Loucy (cell line): ENCODE results near the gene TMEM51.

Experiments used
- H2AFZ ChIP-seq: fragments of 200-600 bp; sonication (generic); 2 replicates; pipeline ENCODE4 v1.6.0; 2016; ENCODE audit warnings: antibody characterized with exemption, mild to moderate bottlenecking, low read length, moderate library complexity
- H3F3A ChIP-seq: fragments of 200-600 bp; 2 replicates; pipeline ENCODE4 v1.6.0; 2016; ENCODE audit warnings: antibody characterized with exemption, low read depth, mild to moderate bottlenecking
- H3K27me3 ChIP-seq: fragments of 200-600 bp; sonication (generic); 2 replicates; pipeline ENCODE4 v1.6.1; 2014; ENCODE audit warnings: low read length, mild to moderate bottlenecking; ENCODE audit not compliant: insufficient read depth, poor library complexity, severe bottlenecking
- H3K36me3 ChIP-seq: fragments of 200-600 bp; sonication (generic); 2 replicates; pipeline ENCODE4 v1.6.1; 2016; ENCODE audit warnings: low read length; ENCODE audit not compliant: insufficient read depth
- H3K4me1 ChIP-seq: fragments of 200-600 bp; sonication (generic); 2 replicates; pipeline ENCODE4 v1.5.1; 2014; ENCODE audit warnings: low read length, mild to moderate bottlenecking; ENCODE audit not compliant: insufficient read depth, poor library complexity, severe bottlenecking
- H3K4me2 ChIP-seq: fragments of 200-600 bp; sonication (generic); 2 replicates; pipeline ENCODE4 v1.6.0; 2014; ENCODE audit warnings: antibody characterized with exemption, low read length, low read depth, mild to moderate bottlenecking; ENCODE audit not compliant: poor library complexity, severe bottlenecking
- H3K4me3 ChIP-seq: fragments of 200-600 bp; sonication (generic); 2 replicates; pipeline ENCODE4 v1.5.1; 2014; ENCODE audit warnings: low read length, mild to moderate bottlenecking, mixed read lengths; ENCODE audit not compliant: poor library complexity, severe bottlenecking
- H3K79me2 ChIP-seq: fragments of 200-600 bp; sonication (generic); 2 replicates; pipeline ENCODE4 v1.6.1; 2014; ENCODE audit warnings: low read length; ENCODE audit not compliant: insufficient read depth
- H3K9ac ChIP-seq: fragments of 200-600 bp; sonication (generic); 2 replicates; pipeline ENCODE4 v1.6.0; 2014; ENCODE audit warnings: mild to moderate bottlenecking, low read depth, low read length, moderate library complexity; ENCODE audit not compliant: poor library complexity, severe bottlenecking
- H3K9me2 ChIP-seq: fragments of 200-600 bp; sonication (generic); replicated peaks from 2 replicates; pipeline ENCODE4 v1.6.1; 2016; ENCODE audit warnings: low read depth, low read length, mixed read lengths
- H3K9me3 ChIP-seq: fragments of 200-600 bp; sonication (generic); 2 replicates; pipeline ENCODE4 v1.6.1; 2014; ENCODE audit warnings: mild to moderate bottlenecking, antibody characterized with exemption, low read length, low read depth; ENCODE audit not compliant: insufficient read depth
- H4K20me1 ChIP-seq: fragments of 200-600 bp; sonication (generic); 2 replicates; pipeline ENCODE4 v1.6.0; 2014; ENCODE audit warnings: antibody characterized with exemption, low read length, mild to moderate bottlenecking; ENCODE audit not compliant: insufficient read depth, poor library complexity, severe bottlenecking
- EZH2phosphoT487 ChIP-seq: fragments of 200-600 bp; IDR thresholded peaks from 2 replicates; pipeline ENCODE4 v1.6.1; 2018; ENCODE audit warnings: antibody characterized with exemption, mild to moderate bottlenecking, moderate library complexity, borderline replicate concordance
- TF ChIP-seq, protein P1 (sequence below): fragments of 200-600 bp; sonication (generic); conservative IDR thresholded peaks from 2 replicates; pipeline ENCODE4 v1.5.1; 2014; ENCODE audit warnings: mild to moderate bottlenecking, antibody characterized with exemption, low read length

TMEM51 gene

DNA sequence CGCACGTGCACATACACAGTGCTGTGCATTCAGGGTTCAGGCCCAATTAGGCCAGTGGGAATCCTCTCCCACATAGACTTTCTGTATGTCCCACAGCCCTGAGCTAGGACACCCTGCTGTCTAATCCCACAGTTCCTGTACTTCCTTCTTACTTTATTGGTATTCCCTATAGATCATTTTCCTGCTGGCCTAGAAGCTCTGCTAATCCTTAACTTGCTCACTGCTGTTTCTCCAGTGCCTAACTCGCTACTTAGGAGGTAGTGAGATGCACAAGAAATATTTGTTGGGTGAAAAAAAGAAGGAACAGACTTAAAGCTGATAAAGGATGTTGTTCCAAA lies 59.4 kb downstream of the TMEM51 start:
- Histone ChIP-seq H3F3A (no peaks in the 10 kb centered on the region), H3K27me3 (no peaks in the 10 kb centered on the region), H3K9ac (no peak overlapping the region), H3K4me1 (no peaks in the 10 kb centered on the region), H3K4me2 (no peak overlapping the region), H3K36me3 (no peaks in the 10 kb centered on the region), H3K79me2 (no peaks in the 10 kb centered on the region), H4K20me1 (no peaks in the 10 kb centered on the region), H3K9me2 (no peaks in the 10 kb centered on the region), H3K4me3 (no peak overlapping the region), H3K9me3 (no peaks in the 10 kb centered on the region), H2AFZ (no peak overlapping the region)
- no peak for TF ChIP-seq EZH2phosphoT487

DNA sequence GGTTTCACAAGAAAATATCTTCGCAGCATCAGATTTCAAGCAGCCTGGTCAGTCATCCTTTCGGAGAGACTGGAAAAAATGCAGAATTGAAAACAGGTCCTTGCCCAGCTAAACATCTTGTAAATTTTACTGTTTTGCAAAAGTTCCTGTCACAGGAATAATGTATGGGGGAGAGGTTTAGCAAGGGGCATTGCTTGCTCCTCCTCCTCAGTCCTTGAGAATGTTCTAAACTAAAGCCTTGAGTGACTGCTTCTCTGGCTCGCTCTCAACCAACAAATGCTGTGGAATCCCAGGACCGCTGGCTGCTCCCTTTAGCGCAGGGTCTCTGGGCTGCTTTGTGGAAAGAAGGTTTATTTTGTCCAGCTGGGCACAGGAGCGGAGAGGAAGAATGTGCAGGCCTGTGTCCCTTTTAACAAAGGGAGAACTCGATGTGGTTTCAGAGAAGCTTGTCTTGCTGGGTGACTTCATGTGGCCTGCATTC lies 59.8 kb downstream of the TMEM51 start:
- Histone ChIP-seq H4K20me1 (no peaks in the 10 kb centered on the region), H3K79me2 (no peaks in the 10 kb centered on the region), H3K27me3 (no peaks in the 10 kb centered on the region), H3F3A (no peaks in the 10 kb centered on the region), H2AFZ (no peak overlapping the region), H3K36me3 (no peaks in the 10 kb centered on the region), H3K9ac (no peak overlapping the region), H3K4me3 (no peak overlapping the region), H3K4me2 (no peak overlapping the region), H3K9me3 (no peaks in the 10 kb centered on the region), H3K4me1 (no peaks in the 10 kb centered on the region), H3K9me2 (no peaks in the 10 kb centered on the region)
- TF ChIP-seq, protein P1, sequence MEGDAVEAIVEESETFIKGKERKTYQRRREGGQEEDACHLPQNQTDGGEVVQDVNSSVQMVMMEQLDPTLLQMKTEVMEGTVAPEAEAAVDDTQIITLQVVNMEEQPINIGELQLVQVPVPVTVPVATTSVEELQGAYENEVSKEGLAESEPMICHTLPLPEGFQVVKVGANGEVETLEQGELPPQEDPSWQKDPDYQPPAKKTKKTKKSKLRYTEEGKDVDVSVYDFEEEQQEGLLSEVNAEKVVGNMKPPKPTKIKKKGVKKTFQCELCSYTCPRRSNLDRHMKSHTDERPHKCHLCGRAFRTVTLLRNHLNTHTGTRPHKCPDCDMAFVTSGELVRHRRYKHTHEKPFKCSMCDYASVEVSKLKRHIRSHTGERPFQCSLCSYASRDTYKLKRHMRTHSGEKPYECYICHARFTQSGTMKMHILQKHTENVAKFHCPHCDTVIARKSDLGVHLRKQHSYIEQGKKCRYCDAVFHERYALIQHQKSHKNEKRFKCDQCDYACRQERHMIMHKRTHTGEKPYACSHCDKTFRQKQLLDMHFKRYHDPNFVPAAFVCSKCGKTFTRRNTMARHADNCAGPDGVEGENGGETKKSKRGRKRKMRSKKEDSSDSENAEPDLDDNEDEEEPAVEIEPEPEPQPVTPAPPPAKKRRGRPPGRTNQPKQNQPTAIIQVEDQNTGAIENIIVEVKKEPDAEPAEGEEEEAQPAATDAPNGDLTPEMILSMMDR = no peak
- TF ChIP-seq EZH2phosphoT487 = no peak

DNA sequence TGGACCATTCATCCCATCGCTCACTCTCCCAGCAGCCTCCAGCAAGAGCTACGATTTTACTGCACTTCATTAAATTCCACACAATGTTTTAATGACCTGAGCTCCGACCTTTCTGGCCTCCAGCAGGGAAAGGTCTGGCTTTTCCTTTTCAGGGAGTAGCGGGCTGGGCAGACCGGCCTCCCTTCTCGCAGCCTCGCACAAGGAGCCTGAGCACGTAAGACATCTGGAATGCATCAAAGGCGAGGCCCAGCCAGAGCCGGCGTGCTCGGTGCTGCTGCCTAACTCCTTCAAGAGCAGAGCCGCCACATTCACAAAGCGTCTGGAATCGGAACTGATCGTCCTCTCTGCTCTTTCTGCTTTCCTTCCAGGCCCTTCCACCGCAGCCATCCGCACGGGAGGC lies 61.0 kb downstream of the TMEM51 start:
- TF ChIP-seq, protein P1 = no peak
- no peak for TF ChIP-seq EZH2phosphoT487
- Histone ChIP-seq H3K27me3 (no peaks in the 10 kb centered on the region), H3F3A (no peaks in the 10 kb centered on the region)

DNA sequence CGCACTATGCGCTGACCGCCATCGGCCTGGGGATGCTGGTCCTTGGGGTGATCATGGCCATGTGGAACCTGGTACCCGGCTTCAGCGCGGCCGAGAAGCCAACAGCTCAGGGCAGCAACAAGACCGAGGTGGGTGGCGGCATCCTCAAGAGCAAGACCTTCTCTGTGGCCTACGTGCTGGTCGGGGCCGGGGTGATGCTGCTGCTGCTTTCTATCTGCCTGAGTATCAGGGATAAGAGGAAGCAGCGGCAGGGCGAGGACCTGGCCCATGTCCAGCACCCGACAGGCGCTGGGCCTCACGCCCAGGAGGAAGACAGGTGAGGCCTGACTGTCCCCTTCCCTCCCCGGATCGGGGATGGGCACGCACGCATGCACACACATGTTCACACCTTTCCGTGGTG lies 61.6 kb downstream of the TMEM51 start:
- H3K36me3 ChIP-seq = no peaks in the 10 kb centered on the region
- no peaks in the 10 kb centered on the region for H3K27me3 ChIP-seq
- H3F3A ChIP-seq = no peaks in the 10 kb centered on the region
- no peaks in the 10 kb centered on the region for H3K9me3 ChIP-seq
- no peak for TF ChIP-seq EZH2phosphoT487
- TF ChIP-seq, protein P1 = no peak
- H2AFZ ChIP-seq = no peak overlapping the region
- H3K79me2 ChIP-seq = no peaks in the 10 kb centered on the region
- no peaks in the 10 kb centered on the region for H3K4me1 ChIP-seq
- H3K4me2 ChIP-seq = no peak overlapping the region
- no peak overlapping the region for H3K4me3 ChIP-seq
- no peaks in the 10 kb centered on the region for H4K20me1 ChIP-seq
- no peaks in the 10 kb centered on the region for H3K9me2 ChIP-seq
- H3K9ac ChIP-seq = no peak overlapping the region

More for the DNA sequence above, 61.0 kb downstream of the TMEM51 start:
- no peaks in the 10 kb centered on the region for H3K9me3 ChIP-seq
- H3K4me2 ChIP-seq = no peak overlapping the region
- no peak overlapping the region for H3K9ac ChIP-seq
- H2AFZ ChIP-seq = no peak overlapping the region
- H3K4me3 ChIP-seq = no peak overlapping the region
- no peaks in the 10 kb centered on the region for H3K4me1 ChIP-seq
- H3K36me3 ChIP-seq = no peaks in the 10 kb centered on the region
- H3K79me2 ChIP-seq = no peaks in the 10 kb centered on the region
- no peaks in the 10 kb centered on the region for H4K20me1 ChIP-seq
- no peaks in the 10 kb centered on the region for H3K9me2 ChIP-seq
